ENCODE results near the gene PCSK9.
"Not testable (repeated sequence)": the region's sequence is repeated elsewhere in the genome, so short reads cannot be mapped to it uniquely, and the experiment has no call there.

DNA sequence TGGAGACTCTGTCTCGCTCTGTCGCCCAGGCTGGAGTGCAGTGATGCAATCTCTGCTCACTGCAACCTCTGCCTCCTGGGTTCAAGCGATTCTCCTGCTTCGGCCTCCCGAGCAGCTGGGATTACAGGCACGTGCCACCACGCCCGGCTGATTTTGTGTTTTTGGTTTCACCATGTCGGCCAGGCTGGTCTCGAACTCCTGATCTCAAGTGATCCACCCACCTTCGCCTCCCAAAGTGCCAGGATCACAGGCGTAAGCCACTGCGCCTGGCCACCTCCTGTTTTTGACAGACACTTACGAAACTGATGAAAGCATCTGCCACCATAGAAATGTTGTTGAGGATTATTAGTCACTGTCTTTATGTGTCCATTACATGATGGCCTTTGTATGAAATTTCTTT, 69.7 kb downstream of the PCSK9 start:
- not testable (repeated sequence) for TF ChIP-seq CTCF (IDR thresholded peaks at IDR 0.05; ENCODE audit: low read depth, low read length); EZH2phosphoT487 (IDR thresholded peaks at IDR 0.05; ENCODE audit: low read depth)

Measured in OCI-LY3 (cell line).